NCI-H128 (cell line): ENCODE results near the gene JAKMIP1.

Experiments
- DNase-seq: peaks from one replicate; lab custom pipeline; 2025; ENCODE audit not compliant: unreplicated experiment; lab: John Stamatoyannopoulos, UW

The JAKMIP1 gene

DNA sequence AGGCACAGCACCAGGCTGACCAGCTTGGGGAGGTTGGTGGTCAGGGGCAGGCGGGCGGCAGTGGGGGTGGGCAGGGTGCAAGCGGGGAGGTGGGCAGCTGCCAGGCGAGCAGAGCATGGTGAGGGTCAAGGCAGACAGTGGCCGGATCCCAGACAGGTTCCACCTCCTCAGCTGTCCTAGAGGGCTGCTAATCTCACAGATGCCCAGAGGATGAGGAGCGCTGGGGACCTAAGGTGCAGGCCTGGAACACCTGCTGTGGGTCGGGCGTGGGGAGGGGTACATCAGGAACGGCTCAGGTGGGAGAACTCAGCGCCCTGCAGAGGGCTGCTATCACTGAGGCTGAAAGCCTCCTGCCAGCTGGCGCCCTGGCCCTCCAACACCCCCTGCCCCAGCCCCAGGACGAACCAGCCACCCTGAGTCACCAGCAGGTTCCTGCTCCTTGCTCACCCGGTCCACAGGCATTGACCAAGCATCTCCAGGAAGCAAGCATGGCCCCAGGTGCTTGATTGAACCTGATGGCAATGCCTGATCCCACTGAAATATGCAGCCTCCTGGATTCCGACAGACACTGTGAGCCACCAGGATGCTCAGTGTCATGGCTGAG is 153.7 kb downstream of the JAKMIP1 start:
- no peak for DNase-seq

DNA sequence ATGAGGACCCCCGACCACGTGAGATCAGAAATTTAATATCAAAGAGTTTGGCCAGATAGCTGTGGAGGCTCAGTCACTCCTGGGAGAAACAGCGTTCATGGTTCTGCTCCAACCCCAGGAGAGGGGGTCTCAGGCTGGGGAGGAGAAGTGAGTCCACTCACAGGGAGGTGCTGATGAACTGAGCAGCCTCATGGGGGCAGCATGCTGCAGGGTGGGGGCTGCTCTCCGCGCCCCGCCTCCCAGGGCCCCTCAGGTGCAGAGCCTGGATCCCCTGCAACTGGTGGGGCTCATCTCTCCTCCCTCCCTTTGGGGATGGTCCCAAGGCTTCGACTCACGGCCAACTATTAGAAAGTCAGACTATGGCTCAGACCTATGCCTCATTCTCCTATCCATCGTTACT is 155.5 kb downstream of the JAKMIP1 start:
- DNase-seq: no peak

DNA sequence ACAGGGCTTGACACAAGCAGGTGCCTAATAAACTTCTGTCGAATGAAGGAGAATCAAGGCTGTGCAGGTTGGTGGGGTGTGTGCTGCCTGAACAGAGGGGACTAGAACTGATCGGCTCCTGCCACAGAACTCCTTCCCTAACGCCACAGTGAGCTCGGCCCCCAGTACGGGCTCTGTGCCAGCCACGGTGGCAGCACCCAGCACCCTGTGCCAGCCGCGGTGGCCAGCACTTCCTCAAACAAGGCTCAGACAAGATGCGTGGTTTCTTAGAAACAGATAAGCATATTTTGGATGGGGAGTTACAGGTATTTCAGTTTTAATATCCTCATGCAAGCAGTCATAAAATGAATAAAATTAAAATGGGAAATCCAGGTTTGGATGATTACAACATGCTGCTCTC is 156.1 kb downstream of the JAKMIP1 start:
- DNase-seq: no peak

DNA sequence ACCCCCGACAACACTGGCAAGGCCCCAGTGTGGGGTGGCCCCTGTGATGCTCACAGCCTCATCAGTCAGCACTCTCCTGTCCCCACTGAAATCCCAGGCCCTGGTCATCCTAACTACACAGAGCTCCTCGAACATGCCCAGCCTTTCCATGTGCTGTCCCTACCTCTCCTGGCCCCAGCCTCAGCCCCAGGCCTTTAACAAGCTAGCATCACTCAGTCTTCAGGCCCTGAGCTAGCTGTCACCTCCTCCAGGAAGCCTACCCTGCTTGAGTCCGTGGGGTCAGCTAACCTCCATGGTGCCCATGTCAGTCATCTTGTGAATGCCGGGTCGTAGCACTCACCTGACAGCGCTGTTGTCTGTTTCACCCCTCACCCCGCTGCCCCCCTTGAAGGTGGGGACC is 156.5 kb downstream of the JAKMIP1 start:
- no peak for DNase-seq

DNA sequence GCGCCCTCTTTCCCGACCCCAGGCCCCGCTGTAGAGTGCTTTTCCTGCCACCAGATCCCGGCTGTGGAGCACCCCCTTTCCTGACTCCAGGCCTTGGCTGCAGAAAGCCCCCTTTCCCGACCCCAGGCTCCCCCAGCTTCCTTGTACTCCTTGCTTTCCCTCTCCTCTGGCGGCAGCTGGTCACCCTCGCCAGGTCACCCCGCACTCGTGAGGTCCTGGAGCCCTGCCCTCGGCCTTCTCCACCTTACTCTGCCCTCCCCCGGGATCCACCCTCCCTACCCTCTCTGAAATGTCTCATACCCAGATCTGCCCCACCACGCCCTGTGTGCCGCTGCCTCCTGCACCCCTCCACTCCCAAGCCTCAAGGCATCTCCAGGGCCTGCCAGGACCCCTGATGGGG is 157.2 kb downstream of the JAKMIP1 start:
- no peak for DNase-seq

DNA sequence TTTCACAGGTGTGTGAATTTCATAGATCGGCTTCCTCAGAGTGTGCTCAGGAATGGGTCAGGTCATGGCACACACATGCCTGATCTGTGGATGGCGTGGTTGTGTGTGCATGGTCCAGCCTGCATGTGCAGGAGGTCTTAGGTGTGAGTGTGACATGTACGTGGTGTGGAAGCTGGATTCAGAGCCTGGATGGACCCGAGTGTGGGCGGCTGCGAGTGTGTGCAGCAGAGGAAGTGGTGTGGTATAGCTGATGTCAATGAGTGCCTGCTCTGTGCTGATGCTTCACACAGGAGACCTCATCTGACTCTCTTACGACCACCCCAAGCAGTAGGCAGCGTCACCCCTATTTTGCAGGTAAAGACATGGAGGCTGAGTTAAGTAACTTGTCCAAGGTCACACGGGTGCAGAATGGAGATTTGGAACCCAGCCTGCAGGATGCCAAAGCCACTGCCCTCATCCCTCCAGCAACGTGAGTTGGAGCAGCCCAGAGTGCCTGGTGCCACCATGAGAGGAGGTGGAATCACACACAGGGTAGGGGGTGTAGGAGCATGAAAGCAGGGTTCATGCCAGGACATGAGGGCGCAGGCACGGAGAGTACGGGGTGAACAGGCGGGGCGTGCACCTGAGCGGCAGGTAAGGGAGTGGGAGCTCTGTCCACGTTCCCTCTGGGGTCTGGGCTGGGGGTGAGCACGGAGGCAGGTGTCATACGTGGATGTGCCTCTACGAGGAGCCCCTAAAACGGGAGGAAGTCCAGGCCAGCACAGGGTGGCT is 157.9 kb downstream of the JAKMIP1 start:
- no peak for DNase-seq

DNA sequence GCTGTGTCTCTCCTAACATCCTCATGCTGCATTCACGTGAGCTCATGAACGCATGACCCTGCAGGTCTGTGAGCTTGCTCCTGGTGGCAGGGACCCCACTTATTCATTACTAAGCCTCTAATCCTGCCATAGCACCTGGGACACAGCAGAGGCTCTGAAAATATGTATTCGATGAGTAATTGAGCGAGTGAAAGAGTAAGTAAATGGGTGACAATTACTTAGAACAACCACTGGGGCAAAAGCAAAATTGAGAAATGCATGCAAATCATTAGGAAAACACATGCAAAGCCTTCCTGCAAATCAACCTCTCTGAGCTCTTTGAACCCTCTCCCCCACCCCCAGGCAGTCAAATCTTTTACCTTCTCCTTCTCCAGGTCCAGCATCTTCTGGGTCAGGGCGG is 158.5 kb downstream of the JAKMIP1 start:
- no peak for DNase-seq

DNA sequence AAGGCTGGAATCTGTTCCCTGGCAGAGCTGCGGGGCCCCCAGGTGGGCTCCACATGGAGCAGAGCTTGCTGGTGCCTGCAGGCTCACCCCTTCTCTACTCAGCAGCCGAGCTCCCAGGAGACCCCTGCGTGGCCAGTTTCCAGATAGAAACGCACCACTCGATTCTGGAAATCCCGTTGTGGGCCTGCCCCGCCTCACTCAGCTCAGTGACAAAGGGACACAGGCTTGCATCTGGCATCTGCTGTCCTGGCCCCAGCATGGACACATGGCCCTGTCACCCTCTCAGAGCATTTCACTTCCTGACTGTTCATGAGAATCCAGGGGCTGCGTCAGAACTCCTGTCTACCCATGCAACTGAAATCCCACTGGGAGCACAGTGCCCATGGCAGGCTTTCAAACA is 161.6 kb downstream of the JAKMIP1 start:
- no peak for DNase-seq

DNA sequence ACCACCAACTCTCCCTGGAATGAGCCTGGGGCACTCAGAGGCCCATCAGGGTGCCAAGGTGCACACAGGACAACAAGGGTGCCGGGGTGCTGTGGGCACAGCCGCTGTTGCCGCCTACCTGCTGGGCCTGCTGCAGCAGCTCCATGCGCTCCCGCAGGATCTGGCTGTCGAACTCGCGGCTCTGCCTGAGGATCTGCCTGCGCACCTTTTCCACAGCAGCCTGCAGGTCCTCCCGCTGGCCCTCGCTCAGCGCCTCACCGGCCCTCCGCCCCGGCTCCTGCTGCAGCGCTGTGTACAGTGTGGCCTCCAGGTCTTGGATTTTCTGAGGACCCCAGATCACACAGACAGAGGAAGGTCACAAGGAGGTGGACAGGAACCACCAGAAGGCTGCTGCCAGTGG is 164.6 kb downstream of the JAKMIP1 start:
- DNase-seq: no peak

DNA sequence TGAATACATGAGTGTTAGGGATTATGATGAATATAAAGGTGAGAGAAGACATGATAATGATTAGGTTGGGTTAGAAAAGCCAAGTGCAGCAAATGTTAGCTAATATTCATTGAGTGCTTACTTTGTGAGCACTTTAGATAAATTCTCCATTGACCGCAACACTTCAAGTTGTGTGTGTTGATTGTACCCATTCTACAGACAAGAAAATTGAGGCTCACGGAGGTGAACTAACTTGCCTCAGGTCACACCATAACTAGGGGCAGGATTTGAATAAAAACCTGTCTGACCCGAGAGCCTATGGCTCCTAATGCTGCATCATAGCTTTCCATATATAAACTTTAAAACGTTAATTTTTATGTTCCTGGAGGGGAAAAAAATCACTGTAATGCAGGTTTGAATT is 167.0 kb downstream of the JAKMIP1 start:
- no peak for DNase-seq

DNA sequence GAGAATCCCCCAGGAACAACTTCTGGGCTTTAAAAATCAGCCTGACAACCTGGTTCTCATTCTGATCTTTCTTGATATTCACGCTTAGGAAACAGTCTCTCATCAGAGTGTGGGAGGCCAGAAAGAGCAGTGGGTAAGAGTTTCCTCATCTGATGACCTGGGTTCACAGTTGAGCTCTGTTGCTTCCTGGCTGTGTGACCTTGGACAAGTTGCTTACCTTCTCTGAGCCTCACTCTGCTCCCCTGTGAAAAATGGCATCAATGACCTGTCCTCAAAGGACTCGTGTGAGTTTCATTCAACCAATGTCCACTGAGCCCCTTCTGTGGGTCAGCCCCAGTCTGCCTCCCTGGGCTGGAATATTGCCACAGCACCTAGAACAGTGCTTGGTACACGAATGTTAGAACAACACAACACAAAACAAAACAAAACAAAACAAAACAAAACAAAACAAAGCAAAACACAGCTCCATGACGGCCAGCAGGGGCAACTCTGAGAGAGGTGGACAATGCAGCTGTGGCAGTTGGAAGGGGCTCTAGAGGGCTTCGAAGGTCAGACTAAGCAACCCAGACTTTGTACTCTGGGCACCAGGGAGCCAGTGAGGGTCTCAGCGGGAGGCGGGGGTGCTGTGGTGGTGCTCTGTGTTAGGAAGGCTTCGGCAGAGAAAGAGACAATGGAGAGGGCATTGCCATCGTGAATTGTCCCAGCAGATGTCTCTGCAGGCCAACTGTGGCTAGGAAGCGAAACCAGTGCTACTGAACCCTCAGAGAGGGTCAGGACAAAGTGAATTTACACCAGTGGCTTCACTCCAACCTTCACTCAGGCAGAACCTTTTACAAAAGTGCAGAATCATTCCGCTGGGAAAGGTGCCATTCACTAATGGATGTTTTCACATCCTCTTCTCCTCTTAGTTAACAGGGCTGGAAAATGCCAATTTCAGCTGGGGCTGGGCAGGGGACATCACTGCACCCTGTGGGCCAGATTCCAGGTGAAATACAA is 167.8 kb downstream of the JAKMIP1 start:
- DNase-seq: no peak

DNA sequence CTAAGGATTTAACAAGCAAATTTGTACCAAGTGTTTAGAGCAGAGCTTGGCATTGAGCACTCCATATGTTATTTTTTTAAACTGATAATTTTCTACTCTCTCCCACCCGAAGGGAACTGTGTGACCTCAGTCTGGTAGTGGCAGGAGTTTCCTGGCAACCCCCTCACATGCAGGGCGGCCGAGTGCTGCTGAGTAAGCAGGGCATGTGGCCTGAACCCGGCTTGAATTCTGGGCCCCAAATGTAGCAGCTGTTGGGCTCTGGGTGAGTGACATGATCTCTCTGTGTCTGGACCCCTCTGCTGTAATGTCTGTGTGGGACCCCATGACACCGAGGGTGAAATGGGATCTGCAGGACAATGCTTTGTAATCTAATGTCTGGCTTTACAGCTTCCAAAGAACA is 168.5 kb downstream of the JAKMIP1 start:
- DNase-seq: no peak

DNA sequence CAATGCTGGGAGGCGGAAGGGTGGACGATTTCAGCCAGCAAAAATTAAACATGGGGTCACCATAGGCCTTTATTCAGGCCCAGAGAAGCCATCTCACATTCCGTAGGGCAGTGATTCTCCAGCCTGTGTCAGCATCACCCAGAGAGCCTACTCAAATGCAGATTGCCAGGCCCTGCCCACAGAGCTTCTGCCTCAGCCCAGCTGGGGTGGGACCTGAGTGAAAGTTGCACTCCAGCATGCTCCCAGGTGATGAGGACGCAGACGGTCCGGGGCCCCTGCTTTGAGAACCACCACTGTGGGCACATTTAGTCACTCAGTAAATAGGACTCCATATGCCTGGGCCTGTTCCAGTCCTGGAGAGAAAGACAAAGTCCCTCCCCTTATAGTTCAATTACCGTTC is 169.7 kb downstream of the JAKMIP1 start:
- DNase-seq: no peak

DNA sequence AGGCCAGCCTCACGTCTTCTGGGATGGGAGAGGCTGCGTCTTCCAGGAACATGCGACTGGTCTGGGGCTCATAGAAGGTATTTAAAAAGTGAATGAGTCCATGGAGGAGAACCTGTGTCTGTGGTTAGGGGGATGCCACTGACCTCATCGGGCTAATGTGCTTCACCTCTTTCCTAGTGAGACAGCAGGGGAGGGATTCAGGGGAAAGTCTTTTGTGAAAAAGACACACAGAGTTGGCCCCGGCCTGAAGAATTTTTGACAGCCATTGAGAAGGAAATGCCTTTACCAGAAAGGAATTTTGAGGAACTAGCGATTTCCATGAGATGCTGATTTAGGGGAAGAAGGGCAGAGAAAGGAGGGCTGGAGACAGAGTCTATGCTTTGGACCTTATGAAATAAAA is 171.1 kb downstream of the JAKMIP1 start:
- no peak for DNase-seq

DNA sequence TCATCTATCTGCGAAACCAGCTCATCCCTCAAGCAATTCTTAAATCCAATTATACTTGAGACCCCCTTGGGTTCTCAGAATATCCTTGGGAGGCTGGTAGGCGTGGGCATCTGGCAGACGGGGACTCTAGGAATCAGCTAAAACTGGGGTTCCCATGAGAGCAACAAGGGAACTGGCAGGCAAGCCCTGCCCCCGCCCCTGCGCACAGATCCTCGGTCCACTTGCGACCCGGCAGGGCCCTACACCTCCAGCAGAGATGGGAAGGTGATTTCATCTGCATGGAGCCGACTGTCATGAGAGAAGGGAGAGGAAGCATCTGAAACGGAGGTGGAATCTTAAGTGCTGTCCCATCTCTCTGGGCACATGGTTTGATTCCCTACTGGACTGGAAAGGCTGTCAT is 172.2 kb downstream of the JAKMIP1 start:
- DNase-seq: no peak

DNA sequence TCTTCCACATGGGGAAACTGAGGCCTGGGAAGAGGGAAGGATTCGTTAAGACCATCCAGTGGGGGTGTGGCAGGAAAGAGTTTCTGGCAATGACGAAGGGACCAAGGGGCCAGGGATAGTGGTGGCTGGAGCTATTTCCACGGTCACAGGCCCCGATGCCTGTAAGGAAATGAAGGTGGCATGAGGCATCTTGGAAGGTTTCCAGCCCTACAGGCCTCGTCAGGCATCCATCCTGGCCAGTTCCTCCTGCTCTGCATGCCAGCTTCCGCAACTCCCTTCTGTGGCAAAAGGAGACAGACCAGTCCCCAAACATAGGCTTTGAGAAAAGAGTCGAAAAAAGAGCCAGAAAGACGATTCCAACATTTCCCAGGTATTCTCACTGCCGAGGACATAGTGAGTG is 173.0 kb downstream of the JAKMIP1 start:
- DNase-seq: no peak

DNA sequence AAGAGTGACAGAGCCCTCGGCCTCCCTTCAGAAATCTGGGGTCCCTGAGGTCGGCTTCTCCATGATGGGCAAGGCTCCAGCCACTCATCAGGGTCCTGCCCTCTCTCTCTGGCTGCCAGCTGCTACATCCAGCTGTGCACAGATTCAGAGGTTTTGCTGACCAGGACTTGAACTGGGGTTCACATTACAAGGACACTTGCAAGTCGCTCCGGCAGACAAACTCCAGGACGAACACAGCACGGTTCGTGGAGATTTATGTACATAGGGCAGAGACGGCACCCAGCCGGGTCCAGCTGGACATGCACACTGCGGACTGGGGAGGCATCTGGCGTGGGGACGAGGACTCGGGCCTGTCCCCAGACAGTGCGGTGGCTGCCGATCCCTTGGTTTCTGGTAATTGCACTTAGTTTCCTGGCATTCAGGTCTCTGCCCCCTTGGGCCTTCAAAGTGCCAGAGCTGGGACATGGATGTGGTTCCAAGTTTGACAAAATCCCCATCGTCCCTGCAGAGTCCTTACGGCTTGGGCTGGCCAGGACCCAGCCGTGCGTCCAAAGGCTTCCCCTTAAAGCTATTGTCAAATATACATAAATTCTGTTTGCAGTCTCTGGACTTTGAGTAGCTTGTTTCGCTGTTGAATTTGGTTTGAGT is 175.9 kb downstream of the JAKMIP1 start:
- DNase-seq: no peak

DNA sequence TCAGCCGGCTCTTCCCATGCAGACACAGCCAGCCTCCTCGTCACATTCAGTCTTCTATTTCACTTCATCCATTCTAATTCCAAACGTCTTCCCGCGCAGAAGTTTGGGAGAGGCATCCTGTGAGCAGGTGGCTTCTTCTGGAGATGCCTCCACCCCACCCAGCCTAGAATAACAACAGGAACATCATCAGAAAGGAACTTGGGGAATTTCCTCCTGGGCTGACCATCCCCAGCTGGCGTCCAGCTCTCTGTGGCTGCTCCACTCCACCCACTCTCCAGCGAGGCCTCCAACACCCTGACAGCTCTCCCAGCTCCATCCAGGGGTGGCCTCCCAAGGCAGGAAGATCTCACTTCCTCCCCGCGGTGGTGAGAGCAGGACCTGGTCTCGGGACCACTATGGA is 176.6 kb downstream of the JAKMIP1 start:
- DNase-seq: no peak

DNA sequence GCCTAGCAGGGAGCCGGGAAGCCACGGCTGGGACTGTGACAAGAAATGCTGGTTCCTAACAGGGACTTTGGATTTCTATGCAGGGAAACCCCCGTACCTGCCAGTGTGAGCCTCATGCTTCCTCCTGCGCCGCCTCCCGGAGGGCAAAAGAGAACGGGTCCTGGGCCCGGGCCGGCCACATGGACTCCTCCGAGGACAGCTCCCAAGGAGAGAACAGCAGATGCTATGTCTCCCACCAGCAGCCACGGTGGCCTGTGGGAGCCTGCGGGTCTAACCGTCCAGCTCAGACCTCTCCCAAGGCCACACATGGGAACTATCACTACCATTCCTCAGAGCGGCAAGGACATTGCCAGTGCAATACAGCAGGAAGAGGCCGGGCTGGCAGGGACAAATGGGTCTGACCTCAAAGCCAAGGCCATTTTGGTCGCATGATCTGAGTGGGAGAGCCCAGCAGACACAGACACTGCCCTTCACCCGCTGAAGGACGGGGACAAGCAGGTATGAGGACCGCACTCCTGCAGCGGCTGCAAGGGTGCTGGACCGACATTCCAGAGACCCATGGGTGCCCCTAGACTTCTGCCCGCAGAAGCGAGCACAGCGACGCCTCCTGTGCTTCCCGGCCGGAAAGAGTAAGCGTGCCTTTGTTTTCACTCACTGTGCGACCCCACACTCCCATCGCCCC is 177.6 kb downstream of the JAKMIP1 start:
- no peak for DNase-seq

DNA sequence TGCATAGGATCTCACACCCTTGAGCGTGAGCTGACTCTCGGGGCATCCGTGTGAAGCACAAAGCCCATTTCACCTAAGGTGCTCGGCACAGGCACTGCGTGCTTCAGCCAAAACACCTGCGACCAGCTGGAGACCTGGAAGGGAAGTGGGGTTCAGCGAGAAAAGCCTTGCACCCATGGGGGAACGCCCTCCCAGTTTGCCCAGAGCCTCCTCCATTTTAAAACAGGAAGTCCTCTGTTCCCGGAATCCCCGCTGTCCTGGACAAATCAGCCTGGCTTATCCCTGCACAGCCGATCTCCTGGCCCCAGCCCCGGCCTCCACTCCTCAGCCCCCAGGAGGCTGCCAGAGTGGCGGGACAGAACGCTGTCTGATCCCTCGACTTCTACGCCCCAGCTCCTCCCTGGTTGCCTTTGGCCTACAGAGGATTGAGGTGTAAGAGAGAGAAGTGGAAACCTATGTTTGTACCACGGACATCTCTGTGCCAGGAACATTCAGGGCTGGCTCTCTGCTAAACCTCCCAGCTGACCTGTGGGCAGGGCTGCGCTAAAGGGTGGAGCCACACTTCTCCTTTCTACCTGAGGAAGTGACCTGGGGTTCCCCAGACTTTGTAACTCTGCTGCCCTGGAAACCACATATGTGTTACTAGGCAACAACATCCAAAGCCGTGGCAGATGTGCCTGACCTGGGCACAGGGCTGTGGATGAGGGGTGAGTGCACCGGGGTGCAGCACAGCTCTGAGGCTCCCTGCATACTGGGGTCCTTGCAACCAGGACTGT is 178.3 kb downstream of the JAKMIP1 start:
- no peak for DNase-seq
